KOPT-K1 (cell line): ENCODE measurements around the gene RNF207.
"Not testable (repeated sequence)": the region's sequence is repeated elsewhere in the genome, so short reads cannot be mapped to it uniquely, and the experiment has no call there.

ENCODE experiments used
- H3K27ac ChIP-seq: fragments of 200-600 bp; sonication (generic); 2 replicates; pipeline ENCODE4 v1.5.1; 2016; ENCODE audit warnings: antibody characterized with exemption, mild to moderate bottlenecking, low read depth, low read length; ENCODE audit not compliant: poor library complexity, severe bottlenecking
- H3K36me3 ChIP-seq: fragments of 200-600 bp; sonication (generic); 2 replicates; pipeline ENCODE4 v1.5.1; 2017; ENCODE audit warnings: antibody characterized with exemption, mild to moderate bottlenecking, low read length, moderate library complexity; ENCODE audit not compliant: insufficient read depth
- H3K9me3 ChIP-seq: fragments of 200-600 bp; sonication (generic); 2 replicates; pipeline ENCODE4 v1.5.1; 2017; ENCODE audit warnings: antibody characterized with exemption, low read length, mild to moderate bottlenecking; ENCODE audit not compliant: insufficient read depth, poor library complexity, severe bottlenecking

RNF207 gene

GRCh38 chr1:6207075-6207885, 1.4 kb downstream of the RNF207 start:
- no peaks in the 10 kb centered on the region for H3K9me3 ChIP-seq
- no peaks in the 10 kb centered on the region for H3K36me3 ChIP-seq
- H3K27ac ChIP-seq: no peak overlapping the region

- Histone ChIP-seq H3K36me3 (no peaks in the 10 kb centered on the region), H3K9me3 (no peaks in the 10 kb centered on the region), H3K27ac (no peak overlapping the region)
These were observed 2.0 kb downstream of the RNF207 start for GRCh38 chr1:6207921-6208320.

GRCh38 chr1:6208723-6209660, 3.1 kb downstream of the RNF207 start:
- H3K36me3 ChIP-seq: no peaks in the 10 kb centered on the region
- H3K27ac ChIP-seq: no peak overlapping the region
- H3K9me3 ChIP-seq: peaks cover 4% of the 10 kb centered on the region

- Histone ChIP-seq H3K36me3 (no peaks in the 10 kb centered on the region), H3K27ac (no peak overlapping the region), H3K9me3 (peaks cover 6% of the 10 kb centered on the region)
These were observed 4.0 kb downstream of the RNF207 start for GRCh38 chr1:6209661-6210580.

GRCh38 chr1:6210591-6211355, 4.9 kb downstream of the RNF207 start:
- Histone ChIP-seq H3K27ac (no peak overlapping the region), H3K36me3 (no peaks in the 10 kb centered on the region), H3K9me3 (peaks cover 6% of the 10 kb centered on the region)

- Histone ChIP-seq H3K36me3 (no peaks in the 10 kb centered on the region), H3K9me3 (peaks cover 6% of the 10 kb centered on the region), H3K27ac (no peak overlapping the region)
These were observed 5.8 kb downstream of the RNF207 start for GRCh38 chr1:6211731-6212130.

GRCh38 chr1:6212193-6212959, 6.5 kb downstream of the RNF207 start:
- H3K27ac ChIP-seq: no peak overlapping the region
- H3K36me3 ChIP-seq: no peaks in the 10 kb centered on the region
- H3K9me3 ChIP-seq: peaks cover 6% of the 10 kb centered on the region

- Histone ChIP-seq H3K9me3 (peaks cover 6% of the 10 kb centered on the region), H3K27ac (no peak overlapping the region), H3K36me3 (peaks cover 38% of the 10 kb centered on the region)
These were observed 12.7 kb downstream of the RNF207 start for GRCh38 chr1:6218375-6219164.

GRCh38 chr1:6219641-6220040, 13.7 kb downstream of the RNF207 start:
- H3K27ac ChIP-seq, H3K9me3 ChIP-seq: not testable (repeated sequence)
- H3K36me3 ChIP-seq: peaks cover 49% of the 10 kb centered on the region

GRCh38 chr1:6220236-6220635, 14.3 kb downstream of the RNF207 start:
- Histone ChIP-seq H3K36me3 (peaks cover 55% of the 10 kb centered on the region), H3K27ac (no peak overlapping the region), H3K9me3 (no peaks in the 10 kb centered on the region)

- Histone ChIP-seq H3K9me3 (no peaks in the 10 kb centered on the region), H3K36me3 (peaks cover 65% of the 10 kb centered on the region), H3K27ac (no peak overlapping the region)
These were observed 15.4 kb downstream of the RNF207 start for GRCh38 chr1:6221210-6221784.

GRCh38 chr1:6222636-6223035, 16.7 kb downstream of the RNF207 start:
- no peak overlapping the region for H3K27ac ChIP-seq
- peaks cover 79% of the 10 kb centered on the region for H3K36me3 ChIP-seq
- no peaks in the 10 kb centered on the region for H3K9me3 ChIP-seq

GRCh38 chr1:6223617-6224016, 17.7 kb downstream of the RNF207 start:
- H3K36me3 ChIP-seq: peaks cover 88% of the 10 kb centered on the region
- no peak overlapping the region for H3K27ac ChIP-seq
- H3K9me3 ChIP-seq: no peaks in the 10 kb centered on the region
